Cardiac muscle cell (in vitro differentiated cells and primary cell): ENCODE measurements around the gene RTCA. TPM values are rescaled to one million over a fixed set of nuclear protein-coding genes. Genes with fewer than 3 reads are reported as not detected.

Source experiments
- DNase-seq, 2 donors: peaks; one replicate each; pipeline versions ENCODE4 v3.0.0 to v3.0.0-alpha.2; 2010 to 2017; ENCODE audit warnings: low read depth in 1 of 2, low spot score in 1 of 2
- H3K27ac ChIP-seq: fragments of 200-600 bp; sonication (generic); 2 replicates; pipeline ENCODE4 v1.5.1; 2016
- H3K27me3 ChIP-seq: fragments of 200-600 bp; sonication (generic); 2 replicates; pipeline ENCODE4 v1.6.0; 2016; ENCODE audit warnings: control low read depth
- H3K36me3 ChIP-seq: fragments of 200-600 bp; sonication (generic); 2 replicates; pipeline ENCODE4 v1.5.1; 2016; ENCODE audit warnings: control low read depth
- H3K4me1 ChIP-seq: fragments of 200-600 bp; sonication (generic); 2 replicates; pipeline ENCODE4 v1.8.1; 2017; ENCODE audit warnings: low read depth, mild to moderate bottlenecking, mixed run types
- H3K4me3 ChIP-seq: fragments of 200-600 bp; sonication (generic); 2 replicates; pipeline ENCODE4 v1.5.1; 2016; ENCODE audit warnings: mild to moderate bottlenecking
- H3K9me3 ChIP-seq: fragments of 200-600 bp; sonication (generic); 2 replicates; pipeline ENCODE4 v1.5.1; 2017; ENCODE audit warnings: low read depth, mild to moderate bottlenecking, control low read depth
- CTCF ChIP-seq: IDR thresholded peaks from 2 replicates; pipeline ENCODE4 v1.5.1; 2012; ENCODE audit warnings: low read depth, mild to moderate bottlenecking, low read length
- polyA plus RNA-seq: library from polyadenylated mRNA; unstranded; fragments of >200 nt; fragmentation: Nextera tagmentation; extraction: Ambion mirVana; gene quantifications from 2 replicates; pipeline ENCODE4 v1.2.1, GENCODE V29; 2016
- total RNA-seq: library from RNA; depleted of rRNA; stranded (reverse); fragments of >200 nt; gene quantifications from 2 replicates; pipeline ENCODE4 v1.2.3, GENCODE V29; 2016

RTCA gene
- total RNA-seq (34.2 and 36.1 TPM in 2 replicates), polyA plus RNA-seq (40.5 and 45.0 TPM in 2 replicates)

DNA sequence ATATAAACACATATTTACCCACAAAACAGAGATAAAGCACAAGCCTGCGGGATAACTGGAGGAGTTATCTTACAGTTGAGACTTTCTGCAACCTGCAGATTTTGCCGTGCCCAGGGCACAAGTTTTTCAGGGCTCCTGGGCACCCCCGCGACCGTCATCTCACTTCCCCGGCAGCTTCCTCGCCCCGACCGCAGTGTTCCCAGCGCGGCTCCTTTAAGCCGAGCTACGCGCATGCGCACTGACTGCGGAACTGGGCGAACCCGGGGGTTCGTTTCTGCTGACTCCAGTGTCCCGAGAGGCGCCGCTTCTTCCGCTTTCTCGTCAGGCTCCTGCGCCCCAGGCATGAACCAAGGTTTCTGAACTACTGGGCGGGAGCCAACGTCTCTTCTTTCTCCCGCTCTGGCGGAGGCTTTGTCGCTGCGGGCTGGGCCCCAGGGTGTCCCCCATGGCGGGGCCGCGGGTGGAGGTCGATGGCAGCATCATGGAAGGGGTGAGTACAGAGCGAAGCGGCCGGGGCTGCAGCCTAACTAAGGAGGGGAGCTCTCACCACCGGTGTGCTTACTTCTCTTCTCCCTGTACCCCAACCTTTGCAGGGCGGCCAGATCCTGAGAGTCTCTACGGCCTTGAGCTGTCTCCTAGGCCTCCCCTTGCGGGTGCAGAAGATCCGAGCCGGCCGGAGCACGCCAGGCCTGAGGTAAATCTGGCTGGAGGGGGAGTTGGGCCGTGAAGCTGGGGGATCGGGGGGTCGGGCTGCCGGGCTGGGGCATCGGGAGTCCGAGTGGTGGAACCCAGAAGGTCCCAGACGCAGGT, at the start of gene RTCA:
TSS of gene RTCA (plus strand) at position 286 of the 810 bp plus-strand sequence. CDS start at position 446, 160 bp downstream.
- Histone ChIP-seq H3K9me3 (no peaks in the 10 kb centered on the region), H3K36me3 (peaks cover 20% of the 10 kb centered on the region), H3K27ac (peak within 1 kb of the TSS; percentile 86), H3K27me3 (no peaks in the 10 kb centered on the region), H3K4me3 (peak within 1 kb of the TSS; percentile 93), H3K4me1 (peaks cover 7% of the 10 kb centered on the region)
- no peak for TF ChIP-seq CTCF
- DNase-seq = peak; percentile 97 to 99

DNA sequence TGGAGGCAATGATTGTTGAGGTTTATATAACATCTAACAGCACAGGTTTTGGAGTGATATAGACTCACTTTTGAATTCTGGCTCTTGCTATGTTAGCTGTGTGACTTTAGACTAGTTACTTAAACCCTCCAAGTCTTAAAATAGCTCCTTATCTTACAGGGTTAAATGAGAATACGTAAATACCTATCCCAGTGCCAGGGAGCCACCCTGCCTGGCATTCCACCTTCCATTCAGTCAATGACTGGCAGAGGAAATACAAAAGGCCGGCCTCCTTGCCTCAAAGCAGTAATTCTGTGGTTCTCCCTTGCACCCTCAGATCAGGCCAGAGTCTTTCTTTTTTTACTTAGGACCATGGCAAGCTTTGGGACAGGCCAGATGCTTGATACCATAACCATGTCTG, 48.2 kb upstream of the RTCA start:
- H3K9me3 ChIP-seq = no peaks in the 10 kb centered on the region
- peak overlapping the region; percentile 76 for H3K27ac ChIP-seq
- no peak for DNase-seq
- no peak overlapping the region for H3K4me3 ChIP-seq
- peaks cover 28% of the 10 kb centered on the region for H3K36me3 ChIP-seq
- H3K27me3 ChIP-seq = no peaks in the 10 kb centered on the region
- TF ChIP-seq CTCF = no peak
- H3K4me1 ChIP-seq = peaks cover 10% of the 10 kb centered on the region

DNA sequence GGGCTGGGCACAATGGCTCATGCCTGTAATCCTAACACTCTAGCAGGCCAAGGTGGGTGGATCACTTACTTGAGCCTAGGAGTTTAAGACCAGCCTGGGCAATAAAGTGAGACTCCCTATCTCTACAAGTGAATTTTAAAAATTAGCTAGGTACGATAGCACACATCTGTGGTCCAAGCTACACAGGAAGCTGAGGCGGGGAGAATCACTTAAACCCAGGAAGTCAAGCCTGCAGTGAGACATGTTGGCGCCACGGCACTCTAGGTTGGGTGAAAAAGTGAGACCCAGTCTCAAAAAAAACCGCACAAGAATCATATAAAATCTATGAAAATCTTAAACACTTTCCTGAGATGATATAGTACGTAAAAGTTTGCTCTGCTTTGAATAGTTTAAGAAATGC, 46.6 kb upstream of the RTCA start:
- TF ChIP-seq CTCF = no peak
- no peaks in the 10 kb centered on the region for H3K9me3 ChIP-seq
- DNase-seq = no peak
- H3K27me3 ChIP-seq = no peaks in the 10 kb centered on the region
- H3K4me1 ChIP-seq = peaks cover 10% of the 10 kb centered on the region
- no peak overlapping the region for H3K27ac ChIP-seq
- peaks cover 18% of the 10 kb centered on the region for H3K36me3 ChIP-seq
- no peak overlapping the region for H3K4me3 ChIP-seq

DNA sequence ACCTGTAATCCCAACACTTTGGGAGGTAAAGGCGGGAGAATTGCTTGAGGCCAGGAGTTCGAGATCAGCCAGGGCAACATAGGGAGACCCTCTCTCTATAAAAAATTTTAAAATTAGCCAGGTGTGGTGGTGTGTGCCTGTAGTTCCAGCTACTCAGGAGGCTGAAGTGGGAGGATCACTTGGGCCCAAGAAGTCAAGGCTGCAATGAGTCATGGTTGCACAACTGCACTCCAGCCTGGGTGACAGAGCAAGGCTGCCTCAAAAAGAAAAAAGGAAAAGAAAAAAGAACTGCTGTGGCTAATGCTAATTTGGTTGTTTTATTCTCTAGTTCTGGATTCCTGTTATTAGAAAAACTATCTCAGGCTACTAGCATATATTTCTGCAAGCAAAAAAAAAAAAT, 46.1 kb upstream of the RTCA start:
- Histone ChIP-seq H3K4me3 (no peak overlapping the region), H3K4me1 (peaks cover 10% of the 10 kb centered on the region), H3K27me3 (no peaks in the 10 kb centered on the region), H3K9me3 (no peaks in the 10 kb centered on the region), H3K27ac (no peak overlapping the region), H3K36me3 (peaks cover 14% of the 10 kb centered on the region)
- TF ChIP-seq CTCF = no peak
- DNase-seq = peak in 1 of 2 donors; percentile 25

GRCh38 chr1:100222428-100222827, 43.6 kb upstream of the RTCA start:
- Histone ChIP-seq H3K36me3 (no peaks in the 10 kb centered on the region), H3K4me1 (peaks cover 9% of the 10 kb centered on the region), H3K9me3 (no peaks in the 10 kb centered on the region), H3K27me3 (no peaks in the 10 kb centered on the region), H3K27ac (no peak overlapping the region), H3K4me3 (no peak overlapping the region)
- no peak for DNase-seq
- no peak for TF ChIP-seq CTCF
